PFSK-1 (cell line): ENCODE results near the gene ZNF536.

ENCODE experiments used
- POLR2AphosphoS5 ChIP-seq: IDR thresholded peaks from 2 replicates; pipeline ENCODE4 v1.6.1; 2012; ENCODE audit warnings: low read depth, mild to moderate bottlenecking, control low read depth, low read length, moderate library complexity
- TAF1 ChIP-seq: IDR thresholded peaks from 2 replicates; pipeline ENCODE4 v1.6.1; 2012; ENCODE audit warnings: low read length, control low read depth, borderline replicate concordance; ENCODE audit not compliant: insufficient read depth
- TF ChIP-seq, protein P1 (sequence below), 2 experiments: IDR thresholded peaks; 2 replicates each; pipeline versions ENCODE4 v1.6.1 to v1.8.0; 2011 to 2012; ENCODE audit warnings: low read depth in 2 of 2, low read length in 2 of 2, control low read depth in 1 of 2, inconsistent platforms in 1 of 2, mild to moderate bottlenecking in 1 of 2, moderate library complexity in 1 of 2; ENCODE audit not compliant: insufficient read depth in 1 of 2

DNA sequence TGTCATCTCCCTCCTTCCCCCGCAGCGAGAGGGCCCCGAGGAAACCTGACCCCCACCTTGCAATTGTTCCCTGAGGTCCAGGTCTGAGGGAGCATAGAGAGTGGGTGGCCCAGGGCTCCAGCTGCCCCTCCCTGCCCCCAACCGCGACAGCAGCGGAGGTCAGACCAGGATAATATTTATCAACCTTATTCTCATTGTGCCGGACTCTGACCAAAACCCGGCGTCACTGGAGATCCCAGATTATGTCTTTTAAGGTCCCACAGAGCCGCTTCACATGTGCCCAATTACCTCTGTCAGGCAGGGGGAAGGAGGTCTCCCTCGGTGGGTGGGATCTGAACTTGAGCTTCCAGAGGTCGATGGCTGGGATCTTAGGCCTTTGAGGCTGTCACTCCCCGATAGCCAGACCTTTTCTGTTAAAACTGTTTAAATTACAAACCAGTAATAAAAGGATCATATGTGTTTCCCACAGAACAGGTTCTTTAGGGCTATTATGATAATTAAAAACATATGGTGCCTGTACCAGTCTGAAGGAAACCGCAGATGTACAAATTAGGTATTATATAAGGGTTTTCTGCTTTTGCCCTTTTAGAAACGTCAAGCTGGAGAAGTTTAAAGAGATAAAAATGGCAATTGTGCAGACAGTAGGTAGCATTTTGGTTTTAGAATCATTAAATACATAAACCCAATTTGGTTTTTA, 195.5 kb downstream of the ZNF536 start:
- TF ChIP-seq POLR2AphosphoS5 (no peak), TAF1 (no peak)
- TF ChIP-seq, protein P1, sequence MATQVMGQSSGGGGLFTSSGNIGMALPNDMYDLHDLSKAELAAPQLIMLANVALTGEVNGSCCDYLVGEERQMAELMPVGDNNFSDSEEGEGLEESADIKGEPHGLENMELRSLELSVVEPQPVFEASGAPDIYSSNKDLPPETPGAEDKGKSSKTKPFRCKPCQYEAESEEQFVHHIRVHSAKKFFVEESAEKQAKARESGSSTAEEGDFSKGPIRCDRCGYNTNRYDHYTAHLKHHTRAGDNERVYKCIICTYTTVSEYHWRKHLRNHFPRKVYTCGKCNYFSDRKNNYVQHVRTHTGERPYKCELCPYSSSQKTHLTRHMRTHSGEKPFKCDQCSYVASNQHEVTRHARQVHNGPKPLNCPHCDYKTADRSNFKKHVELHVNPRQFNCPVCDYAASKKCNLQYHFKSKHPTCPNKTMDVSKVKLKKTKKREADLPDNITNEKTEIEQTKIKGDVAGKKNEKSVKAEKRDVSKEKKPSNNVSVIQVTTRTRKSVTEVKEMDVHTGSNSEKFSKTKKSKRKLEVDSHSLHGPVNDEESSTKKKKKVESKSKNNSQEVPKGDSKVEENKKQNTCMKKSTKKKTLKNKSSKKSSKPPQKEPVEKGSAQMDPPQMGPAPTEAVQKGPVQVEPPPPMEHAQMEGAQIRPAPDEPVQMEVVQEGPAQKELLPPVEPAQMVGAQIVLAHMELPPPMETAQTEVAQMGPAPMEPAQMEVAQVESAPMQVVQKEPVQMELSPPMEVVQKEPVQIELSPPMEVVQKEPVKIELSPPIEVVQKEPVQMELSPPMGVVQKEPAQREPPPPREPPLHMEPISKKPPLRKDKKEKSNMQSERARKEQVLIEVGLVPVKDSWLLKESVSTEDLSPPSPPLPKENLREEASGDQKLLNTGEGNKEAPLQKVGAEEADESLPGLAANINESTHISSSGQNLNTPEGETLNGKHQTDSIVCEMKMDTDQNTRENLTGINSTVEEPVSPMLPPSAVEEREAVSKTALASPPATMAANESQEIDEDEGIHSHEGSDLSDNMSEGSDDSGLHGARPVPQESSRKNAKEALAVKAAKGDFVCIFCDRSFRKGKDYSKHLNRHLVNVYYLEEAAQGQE (IDR thresholded peaks at IDR 0.05; ENCODE audit: insufficient read depth in 1 of 2, low read depth in 2 of 2, low read length in 2 of 2): no peak
